GM18499 (cell line): ENCODE data around the gene RAB18.
"Not testable (repeated sequence)": the region's sequence is repeated elsewhere in the genome, so short reads cannot be mapped to it uniquely, and the experiment has no call there.

Source experiments
- ATAC-seq: cut with Tn5 transposase; IDR thresholded peaks from one replicate; pipeline ENCODE4 v1.9.1; 2021; ENCODE audit warnings: moderate number of reproducible peaks; ENCODE audit not compliant: insufficient read depth, unreplicated experiment

RAB18 gene

DNA sequence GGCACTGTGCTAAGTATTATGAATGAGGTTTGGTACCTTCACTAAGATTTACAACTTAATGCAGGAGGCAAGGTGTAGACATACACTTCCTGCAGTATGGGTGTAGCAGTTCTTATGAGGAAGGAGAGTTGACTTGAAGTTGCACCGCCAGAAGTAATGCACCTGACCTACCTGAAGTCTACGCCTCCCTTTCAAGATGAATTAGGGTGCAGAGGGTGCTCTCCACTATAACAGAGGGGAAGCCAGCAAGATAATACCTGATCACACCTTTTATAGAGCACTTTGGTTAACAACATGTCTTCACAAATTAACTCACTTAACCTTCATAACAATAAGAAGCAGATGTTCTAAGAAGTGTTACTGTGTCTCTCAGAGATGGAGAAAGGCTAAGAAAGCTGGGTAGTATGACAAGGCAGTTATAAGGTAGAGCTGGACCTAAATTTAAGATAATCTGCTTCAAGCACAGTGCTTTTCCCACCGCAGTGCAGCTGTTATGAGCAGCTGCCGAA is 552 bp upstream of the RAB18 start:
- no peak for ATAC-seq

DNA sequence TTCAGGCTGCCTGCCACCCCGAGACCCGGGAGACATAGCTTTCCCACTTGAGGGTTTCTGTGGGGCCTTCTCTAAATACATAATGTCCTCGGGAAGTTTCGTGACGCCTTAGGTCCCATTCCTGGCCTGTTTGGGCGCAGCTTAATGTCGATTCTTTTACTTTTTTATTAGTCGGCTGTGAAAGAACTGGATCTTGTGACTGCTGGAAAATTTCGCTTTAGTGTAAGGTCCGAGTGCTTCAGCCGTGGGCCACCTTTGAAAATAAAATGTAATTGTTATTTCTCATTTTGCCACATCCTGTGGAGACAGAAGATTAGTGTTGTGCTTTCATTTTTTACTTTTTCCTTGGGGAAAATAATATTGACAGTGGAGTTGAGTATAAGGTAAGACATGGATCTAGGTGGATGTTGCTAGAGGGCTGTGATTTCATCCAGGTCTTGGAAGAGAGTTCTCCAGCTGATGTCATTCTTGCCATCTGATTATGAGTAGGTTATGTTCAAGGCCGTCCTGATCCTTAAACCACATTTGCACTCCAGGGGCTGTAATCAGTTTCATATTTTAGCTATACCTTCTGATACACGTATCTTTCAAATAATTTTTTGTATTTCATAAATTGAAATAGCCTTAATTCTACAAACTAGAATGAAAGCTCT is 830 bp downstream of the RAB18 start:
- ATAC-seq, result no peak

DNA sequence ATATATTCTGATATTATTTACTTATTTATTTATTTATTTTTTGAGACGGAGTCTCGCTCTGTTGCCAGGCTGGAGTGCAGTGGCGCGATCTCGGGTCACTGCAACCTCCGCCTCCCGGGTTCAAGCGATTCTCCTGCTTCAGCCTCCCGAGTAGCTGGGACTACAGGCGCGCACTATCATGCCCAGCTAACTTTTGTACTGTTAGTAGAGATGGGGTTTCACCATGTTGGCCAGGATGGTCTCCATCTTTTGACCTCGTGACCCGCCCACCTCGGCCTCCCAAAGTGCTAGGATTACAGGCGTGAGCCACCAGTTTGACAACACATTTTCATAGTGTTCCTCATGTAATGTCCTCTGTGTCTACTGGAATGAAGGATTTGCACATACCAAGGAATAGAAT is 1.4 kb downstream of the RAB18 start:
- ATAC-seq, result not testable (repeated sequence)

GRCh38 chr10:27506280-27506679 is 2.2 kb downstream of the RAB18 start:
- no peak for ATAC-seq

DNA sequence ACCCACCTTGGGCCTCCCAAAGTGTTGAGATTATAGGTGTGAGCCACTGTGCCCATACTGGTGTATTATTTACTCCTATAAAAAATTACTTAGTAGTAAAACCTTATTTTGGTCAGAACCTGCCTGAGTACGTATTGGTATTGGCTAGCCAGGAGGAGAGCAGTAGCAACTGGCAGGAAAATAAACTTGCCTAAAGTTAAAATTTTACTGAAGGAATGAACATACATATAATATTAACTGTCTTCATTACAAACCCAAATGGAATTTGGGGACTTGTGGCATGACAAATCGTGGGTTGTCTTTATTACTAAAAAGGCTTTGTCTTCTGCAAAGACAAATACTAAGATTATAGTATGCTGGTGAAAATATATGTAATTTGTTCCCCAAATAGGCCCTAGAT is 8.4 kb downstream of the RAB18 start:
- ATAC-seq, result no peak

- no peak for ATAC-seq
These were observed 9.5 kb downstream of the RAB18 start for GRCh38 chr10:27513451-27514191.

- no peak for ATAC-seq
These were observed 10.1 kb downstream of the RAB18 start for GRCh38 chr10:27514243-27514642.

GRCh38 chr10:27518261-27518660 is 14.2 kb downstream of the RAB18 start:
- ATAC-seq, result no peak

- ATAC-seq, result no peak
These were observed 21.7 kb downstream of the RAB18 start for GRCh38 chr10:27525819-27526218.

GRCh38 chr10:27526242-27526641 is 22.1 kb downstream of the RAB18 start:
- ATAC-seq, result no peak

- ATAC-seq, result no peak
These were observed 23.7 kb downstream of the RAB18 start for GRCh38 chr10:27527666-27528295.

DNA sequence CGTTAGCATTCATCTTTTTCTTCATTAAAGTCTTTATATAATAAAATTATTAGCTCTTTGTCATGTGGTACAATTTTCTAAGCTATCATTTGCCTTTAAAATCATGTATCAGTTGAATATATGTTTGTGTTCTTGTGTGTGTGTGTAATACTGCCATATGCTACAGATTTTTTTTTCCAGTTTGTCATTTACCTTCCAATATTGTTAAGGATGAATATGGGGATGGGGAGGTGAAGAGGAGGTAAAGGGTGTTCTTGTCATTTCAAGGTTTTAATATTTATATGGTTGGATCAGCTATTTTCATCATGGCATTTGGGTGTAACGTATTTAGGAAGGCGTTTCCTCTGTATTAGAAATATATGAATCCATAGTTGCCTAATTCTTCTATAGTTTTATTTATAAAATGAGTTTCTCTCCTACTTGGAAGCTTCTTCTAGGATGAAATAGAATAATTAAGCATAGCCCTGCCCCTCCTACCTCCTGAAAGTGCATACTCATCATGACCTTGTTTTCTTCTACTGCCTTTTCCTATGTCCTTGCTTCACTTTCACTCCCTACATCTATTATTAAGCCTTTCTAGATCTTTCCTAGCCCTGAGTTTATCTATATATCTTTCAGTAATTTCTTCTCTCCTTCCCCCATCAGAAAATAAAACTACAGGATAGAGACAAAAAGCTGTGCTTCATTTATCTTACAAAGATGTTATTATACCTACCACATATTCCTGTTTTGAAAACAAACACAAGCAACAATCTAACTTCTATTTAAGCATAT is 25.1 kb downstream of the RAB18 start:
- no peak for ATAC-seq

GRCh38 chr10:27530477-27530876 is 26.4 kb downstream of the RAB18 start:
- ATAC-seq, result no peak

- no peak for ATAC-seq
These were observed 27.3 kb downstream of the RAB18 start for GRCh38 chr10:27531336-27531847.

DNA sequence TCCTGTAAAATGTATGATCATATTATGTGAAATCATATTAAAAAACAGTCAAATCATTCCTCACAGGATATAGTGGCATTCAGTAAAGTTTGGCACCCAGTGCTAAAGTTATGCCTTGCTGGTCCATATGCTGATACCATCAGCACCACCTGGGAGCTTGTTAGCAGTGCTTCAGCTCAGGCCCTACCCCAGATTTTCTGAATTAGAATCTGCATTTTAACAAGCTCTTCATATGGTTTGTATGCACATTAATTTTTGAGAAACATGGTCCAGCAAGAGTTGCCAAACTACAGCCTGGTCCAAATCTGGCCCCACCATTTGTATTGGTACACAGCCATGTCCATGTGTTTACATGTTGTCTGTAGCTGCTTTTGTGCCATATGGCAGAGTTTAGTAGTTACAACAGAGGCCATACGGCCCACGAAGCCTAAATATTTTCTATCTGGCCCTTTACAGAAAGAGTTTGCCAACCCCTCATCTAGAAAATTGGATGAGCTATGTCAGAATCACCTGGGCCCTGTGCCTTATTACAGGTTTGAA is 30.1 kb downstream of the RAB18 start:
- ATAC-seq, result no peak

DNA sequence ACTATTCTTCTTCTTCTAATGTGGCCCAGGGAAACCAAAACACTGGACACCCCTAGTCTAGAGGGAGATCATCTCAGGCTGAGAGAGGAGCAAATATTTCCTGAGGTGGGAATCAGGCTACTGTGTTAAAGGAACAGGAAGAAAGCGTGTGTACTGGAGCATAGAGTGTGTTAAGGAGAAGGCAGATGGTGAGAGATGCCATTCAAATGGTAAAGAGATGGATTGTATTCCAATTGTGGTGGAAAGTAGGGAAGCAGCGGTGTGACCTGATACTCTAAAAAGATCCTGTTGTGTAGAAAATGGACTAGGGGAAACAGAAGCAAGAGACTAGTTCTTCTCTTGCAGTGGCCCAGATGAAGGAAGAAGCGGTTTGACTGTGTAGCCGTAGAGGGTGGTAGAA is 31.2 kb downstream of the RAB18 start:
- no peak for ATAC-seq

DNA sequence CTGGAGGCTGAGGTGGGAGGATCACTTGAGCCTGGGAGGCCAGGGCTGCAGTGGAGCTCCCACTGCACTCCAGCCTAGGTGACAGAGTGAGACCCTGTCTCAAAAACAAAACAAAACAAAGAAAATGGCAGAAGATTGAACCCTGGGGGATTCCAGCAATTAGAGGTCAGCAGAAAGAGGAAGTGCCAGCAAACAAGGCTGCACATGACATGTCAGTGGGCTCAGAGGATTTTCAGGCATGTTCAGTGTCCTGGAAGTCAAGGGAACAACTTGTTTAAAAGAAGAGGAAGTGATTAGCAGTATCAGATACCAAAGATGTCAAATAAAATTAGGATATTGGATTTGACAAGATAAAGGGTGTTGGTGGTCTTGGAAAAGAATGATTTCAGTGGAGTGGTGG is 32.3 kb downstream of the RAB18 start:
- ATAC-seq, result no peak

DNA sequence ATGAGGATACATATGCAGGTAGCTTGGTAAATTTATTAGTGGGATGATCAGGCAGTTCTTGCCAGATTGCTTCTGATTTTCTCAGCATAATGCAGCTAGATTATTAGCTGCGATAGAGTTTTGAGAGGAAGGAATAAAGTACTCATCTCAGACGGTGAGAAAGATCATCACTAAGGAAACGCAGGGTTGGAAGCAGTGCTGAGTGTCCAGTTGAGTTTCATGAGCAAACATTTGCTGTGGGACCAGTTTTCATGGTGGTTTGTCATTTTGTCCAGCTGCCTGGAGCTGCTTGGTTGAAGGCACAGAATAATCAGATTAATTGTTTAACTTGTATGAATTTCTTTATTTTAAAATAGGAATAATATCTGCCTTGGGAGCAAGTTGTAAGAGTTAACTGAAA is 33.1 kb downstream of the RAB18 start:
- ATAC-seq, result no peak

GRCh38 chr10:27537787-27538186 is 33.7 kb downstream of the RAB18 start:
- no peak for ATAC-seq

DNA sequence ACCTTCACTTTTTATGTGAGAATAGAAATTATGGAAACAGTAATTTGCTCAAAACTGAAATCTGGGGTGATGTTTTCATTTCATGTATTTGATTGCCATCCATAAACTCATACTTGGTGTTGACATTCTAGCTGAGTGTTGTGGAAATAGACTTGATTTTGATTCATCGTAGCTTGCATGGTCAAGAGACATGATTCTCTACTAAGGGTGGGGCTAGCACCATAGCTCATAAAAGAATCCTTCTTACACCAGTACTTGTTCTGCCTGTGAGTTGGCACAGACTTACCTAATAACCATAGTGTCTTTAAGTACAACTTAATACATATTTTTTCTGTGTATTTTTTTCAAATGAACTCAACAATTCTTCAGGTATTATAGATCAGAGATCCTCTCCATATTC is 36.6 kb downstream of the RAB18 start:
- no peak for ATAC-seq
